CD4-positive, alpha-beta T cell treated with Interleukin-17A for 4 hours (primary cell): ENCODE results near the gene NFIA.

Experiments used
- DNase-seq: peaks from one replicate; pipeline ENCODE4 v3.0.0-alpha.2; 2020; ENCODE audit warnings: mixed read lengths

The NFIA gene

DNA sequence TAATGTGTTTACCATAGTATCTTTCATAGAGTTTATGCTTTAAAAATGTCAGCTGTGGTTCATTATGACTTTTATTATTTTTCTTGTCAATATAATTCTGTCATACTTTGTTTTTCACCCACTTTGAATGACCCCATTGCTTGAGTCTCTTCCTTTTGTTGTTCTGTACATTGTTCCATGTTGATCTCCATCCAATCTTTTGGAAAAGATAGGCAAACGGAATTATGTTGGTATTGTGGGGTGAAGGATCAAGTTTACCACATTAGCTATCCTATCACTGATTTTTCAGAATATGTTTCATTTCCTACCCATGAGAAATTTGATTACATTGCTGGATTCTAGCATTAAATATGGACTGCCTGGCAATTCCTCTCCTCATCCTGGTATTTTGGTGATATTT lies 196.6 kb downstream of the NFIA start:
- no peak for DNase-seq

DNA sequence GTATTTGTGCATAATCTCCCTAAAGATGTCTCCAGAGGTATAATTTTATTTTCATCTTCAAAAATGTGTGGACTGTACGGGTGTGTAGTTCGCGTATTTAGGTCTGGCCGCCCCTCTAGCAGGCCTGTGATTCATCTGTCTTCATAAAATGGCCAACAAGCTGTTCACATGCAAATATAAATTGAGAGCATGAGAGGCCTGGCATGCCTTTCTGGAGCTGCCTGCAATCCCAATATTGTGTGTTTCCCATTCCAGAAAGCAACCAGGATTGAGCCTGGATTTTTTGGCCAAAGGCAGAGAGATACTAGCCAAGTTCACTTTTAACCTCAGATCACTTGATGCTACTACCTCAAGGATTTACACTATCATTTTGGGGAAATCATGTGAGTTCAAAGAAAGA lies 197.2 kb downstream of the NFIA start:
- DNase-seq = no peak

DNA sequence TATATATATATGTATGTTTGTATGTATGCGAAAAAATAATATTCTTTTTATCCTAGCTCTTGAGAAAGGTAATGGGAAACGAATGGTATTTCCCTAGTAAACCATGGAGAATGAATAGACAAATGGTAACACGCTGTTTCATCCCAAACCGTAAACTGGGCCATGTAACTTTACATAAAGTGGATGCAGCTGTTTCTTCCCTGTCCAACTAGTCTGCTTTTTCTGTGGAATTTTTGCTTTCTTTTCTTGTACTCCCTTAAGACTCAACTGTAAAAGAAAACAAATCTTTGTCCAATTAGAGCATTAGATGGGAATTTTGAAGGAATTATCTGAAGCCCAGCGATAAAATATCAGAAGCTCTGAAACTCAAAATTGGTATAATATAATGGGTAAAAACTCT lies 198.1 kb downstream of the NFIA start:
- no peak for DNase-seq

DNA sequence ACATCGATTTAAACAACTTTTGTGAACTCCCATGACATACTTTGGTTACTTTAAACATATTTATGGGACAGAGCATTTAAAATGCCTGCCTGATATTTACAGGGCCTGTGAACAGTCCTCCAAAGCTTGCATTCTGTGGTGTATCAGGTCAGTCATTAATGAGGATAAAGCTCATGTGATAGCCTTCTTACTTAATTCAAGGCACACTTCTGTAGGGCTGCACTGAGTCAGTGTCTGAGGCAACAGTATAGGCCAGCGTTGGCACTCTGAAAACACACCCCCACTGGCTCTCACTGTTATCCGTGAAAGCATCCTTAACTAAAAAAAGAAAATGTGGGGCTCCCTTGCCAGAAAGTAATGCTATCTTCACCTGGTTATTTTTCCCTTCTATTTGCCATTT lies 200.0 kb downstream of the NFIA start:
- DNase-seq = no peak

DNA sequence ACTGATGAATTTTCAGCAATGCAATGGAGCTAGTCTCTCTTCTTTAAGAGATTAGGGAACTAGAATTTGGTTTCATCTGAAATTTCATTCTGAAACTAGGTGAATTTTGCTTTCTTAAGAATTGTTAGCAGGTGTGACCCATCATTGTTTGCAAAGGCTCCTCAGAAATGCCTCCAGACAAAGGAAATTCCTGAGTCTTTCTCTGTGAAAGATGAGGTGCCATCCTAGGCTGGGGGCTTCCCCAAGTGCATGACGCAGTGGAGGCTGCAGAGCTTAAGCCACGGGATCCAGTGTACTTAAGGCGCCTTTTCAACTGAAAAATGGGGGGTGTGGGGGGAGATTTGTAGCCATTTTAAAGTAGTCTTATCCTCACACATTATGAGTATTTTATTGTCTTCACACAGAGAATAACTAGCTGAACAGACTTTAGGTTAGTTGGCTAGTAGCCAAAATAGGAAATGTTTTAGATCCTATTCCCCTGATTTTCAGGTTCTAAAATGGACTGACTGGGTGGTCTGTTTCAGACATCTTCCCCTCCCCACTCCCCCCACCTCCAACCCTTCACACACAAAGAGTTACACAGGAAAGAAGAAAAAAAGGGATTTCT lies 202.0 kb downstream of the NFIA start:
- no peak for DNase-seq

DNA sequence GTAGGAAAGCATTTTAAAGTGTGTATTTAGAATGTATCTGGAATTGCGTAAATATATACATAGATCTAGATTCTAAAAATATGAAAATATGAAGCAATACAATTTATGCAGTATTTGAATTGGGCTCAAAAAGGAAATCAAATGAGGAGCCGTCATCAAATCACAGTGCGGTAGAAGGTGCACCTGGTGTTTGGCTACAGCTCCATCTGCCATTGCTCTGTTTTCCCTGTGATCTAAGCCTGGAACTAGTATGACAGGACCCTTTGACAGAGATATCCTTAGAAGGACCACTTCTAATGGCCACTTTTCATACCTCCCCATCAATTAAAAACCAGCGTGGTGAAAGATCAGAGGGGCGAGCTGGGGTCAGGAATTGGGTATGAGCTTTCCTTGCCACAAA lies 202.6 kb downstream of the NFIA start:
- DNase-seq = no peak

DNA sequence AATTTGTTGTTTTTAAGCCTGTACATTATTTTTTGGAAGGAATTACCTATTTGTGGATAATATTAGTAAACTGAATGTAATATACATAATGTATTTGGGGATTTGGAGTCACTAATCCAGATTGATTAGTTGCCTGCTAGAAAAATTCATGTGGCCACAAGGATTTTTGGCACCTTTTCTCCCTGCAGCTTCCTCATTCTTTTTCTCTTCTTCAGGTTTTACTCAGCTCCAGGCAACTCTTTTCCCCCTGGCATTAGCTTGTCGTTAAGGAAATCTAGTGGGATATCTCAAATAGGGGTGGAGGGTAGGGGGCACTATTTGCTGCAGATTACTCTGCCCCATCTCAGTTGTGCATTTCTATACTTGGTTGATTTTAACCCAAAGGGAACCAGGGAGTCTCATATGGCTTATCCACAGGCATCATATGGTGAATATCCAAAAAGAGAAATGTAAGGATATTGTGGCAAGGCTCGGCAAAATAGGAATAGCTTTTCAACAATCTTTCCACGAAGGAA lies 203.1 kb downstream of the NFIA start:
- DNase-seq = no peak

DNA sequence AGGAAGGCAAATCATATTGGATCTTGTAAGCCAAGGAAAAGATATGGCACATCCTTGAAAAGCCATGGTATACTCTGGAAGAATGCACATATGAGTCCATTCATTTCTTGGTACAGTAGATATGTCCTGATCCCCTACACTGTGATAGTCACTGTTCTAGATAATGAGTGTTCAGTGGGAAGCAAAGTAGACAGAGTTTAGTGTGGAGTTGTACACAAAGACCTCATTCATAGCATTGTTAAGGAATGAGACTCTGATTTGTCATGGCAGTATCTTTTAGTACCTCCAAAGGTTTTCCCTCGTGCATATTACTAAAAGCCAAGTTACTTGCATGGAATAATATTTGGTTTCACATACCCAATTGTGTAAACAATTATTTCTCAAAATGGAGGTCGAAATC lies 204.7 kb downstream of the NFIA start:
- DNase-seq = no peak

DNA sequence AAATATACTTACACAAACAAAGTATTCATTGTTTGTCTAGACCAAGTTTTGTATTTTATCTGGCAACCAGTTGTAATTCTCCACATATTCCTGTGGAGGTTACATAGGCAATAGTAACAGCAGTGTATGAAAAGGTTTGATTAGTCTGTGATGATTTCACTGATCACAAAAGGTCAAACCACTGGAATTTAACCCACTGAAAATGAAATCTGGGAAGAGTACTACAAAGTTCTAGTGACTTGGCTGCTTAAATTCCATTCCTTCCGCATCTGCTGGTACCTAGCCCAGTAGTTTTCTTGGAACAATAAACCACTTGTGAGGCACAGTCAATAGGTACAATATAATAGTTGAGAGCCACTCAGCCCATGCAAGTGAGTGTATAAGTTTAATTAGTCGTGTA lies 205.4 kb downstream of the NFIA start:
- no peak for DNase-seq

DNA sequence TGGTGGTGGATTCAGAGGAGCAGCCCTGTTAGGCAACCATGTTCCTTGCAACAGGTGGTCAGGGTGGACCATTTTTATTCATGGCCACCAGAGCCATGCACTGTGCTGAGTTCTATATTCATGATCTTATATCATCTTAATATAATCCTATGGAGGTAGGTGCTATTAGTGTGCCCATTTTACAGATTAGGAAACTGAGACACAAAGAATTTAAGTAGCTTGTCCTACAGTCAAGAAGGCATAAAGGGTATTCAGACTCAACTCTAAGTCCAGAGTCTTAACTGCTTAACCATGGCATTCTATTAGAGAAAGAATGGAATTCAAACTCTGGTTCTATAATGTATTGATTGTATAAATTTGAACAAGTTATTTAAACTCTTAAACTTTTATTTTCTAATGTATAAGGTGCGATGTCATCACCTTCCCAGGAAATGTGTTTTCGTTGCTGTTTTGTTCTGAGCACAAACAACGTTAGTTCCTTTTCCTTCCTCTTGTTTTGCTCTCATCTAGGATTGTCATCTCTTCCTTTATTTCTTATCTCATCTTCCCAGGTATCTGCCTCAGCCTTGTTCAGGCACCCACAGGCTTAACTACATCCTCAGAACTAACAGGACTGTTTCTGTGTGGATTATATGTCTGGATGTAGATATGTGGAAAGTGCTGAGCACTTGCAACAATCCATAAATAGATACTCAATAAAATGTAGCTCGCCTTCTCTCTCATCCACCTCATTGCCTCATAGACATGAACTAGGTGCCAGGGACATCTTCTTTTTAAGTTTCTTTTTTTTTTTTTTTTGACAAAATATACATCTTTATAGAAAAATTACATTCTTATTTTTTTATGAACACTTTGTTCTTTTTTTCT lies 207.1 kb downstream of the NFIA start:
- no peak for DNase-seq

DNA sequence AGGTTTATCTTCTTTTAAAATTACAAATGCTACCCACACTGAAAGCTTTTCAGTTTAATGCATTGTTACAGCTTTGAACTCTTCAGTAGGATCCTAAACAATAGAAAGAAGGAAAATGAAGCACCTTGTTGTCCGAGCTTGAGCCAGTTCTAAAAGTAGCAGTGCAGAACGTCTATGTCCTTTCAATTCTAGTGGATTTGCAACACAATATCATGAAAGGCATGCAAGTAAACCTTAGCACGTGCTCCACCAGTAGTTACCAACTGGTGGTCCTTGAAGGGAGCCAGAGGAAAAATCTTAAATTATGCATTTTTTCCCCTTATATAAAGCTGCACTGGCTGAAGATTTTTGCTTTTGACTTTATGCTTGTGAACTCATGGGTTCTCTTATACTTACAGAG lies 208.2 kb downstream of the NFIA start:
- DNase-seq = no peak

DNA sequence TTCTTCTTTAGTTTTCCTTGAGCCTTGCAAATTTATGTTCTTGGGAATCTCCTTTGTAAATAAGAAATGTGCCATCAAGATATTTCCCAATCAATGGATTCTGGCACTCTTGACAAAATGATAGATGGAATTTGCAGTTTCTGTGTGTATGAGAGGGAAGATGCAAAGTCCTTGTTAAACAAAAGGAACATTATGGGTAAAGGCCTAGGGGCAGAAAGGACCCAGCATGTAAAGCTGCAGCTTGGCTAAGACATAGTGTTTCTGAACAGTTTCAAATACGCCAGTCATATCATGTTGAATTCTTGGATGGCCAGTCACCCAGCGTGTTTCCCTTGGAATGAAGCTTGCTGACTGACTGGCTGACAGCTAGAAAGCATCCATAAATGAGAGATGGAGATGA lies 210.8 kb downstream of the NFIA start:
- DNase-seq = no peak

DNA sequence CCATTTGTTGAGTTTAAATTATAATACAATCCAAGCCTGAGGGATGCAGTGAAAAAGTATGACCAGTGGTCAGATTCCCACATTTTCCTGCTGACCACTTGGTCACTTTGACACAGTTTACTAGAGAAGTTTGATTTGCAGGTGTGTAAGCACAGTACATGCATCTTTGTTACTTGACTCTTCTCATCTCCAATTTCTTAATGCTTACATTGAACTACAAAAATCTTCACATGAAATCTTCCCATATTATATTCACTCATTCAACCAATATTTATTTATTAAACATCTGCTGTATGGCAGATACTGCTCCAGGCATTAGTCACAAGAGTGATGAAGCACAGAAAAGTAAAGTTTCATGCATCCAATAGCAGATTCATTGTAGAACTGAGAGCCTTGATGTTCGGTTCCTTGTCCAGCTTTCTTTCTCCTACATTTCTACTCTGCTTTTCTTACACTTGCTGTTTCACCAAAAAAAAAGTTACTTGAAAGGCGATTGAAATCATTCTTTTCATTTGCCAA lies 211.7 kb downstream of the NFIA start:
- no peak for DNase-seq

DNA sequence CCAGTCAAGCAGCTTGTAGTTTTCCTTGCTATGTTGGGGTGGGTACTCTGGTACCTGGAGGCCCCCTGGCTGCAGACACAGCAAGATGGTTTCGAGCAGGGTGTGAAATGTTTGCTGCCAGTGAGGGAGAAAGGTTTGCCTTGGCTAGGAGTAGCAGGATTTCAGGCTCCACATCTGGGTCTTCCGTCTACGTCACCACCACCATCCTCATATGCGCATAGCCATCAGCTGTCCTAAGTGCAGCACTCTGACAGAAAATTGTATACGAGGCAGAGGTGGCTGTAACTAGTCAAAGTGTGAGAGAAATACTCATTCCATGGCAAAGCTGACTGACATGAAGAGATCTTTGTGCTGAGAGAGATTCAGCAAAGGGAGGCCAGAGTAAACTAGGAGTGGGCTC lies 212.6 kb downstream of the NFIA start:
- no peak for DNase-seq

DNA sequence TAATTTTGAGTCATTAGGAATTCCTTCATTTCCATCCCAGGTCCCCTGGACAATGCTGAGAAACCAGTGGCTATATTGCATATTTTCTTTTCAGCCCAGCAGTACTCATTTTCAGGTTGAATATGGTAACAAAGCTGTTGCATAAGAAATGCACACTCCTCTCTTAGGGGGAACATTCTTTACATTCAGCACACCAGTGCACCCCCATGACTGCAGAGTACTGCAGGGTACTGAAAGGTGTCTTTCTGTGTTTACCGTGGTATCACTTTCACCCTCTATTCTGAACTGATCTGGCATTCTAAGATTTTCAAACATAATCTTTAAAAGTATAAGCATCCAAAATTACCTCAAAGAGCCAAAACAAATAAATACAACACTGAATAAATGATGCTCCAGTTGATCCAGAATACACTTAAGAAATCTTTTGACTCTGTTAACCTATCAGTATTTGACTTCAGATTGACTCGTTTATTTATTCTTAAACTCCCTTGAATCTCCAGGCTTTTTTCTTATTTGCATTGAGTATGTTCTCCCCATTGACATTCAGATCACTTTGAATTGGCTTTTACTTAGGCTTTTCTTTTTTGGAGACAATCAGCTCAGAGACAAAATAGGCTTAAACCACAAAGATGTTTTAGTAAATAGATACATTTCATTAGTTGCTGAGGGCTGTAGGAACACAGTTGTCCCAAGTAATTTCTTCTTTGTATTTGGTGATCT lies 213.6 kb downstream of the NFIA start:
- DNase-seq = no peak

DNA sequence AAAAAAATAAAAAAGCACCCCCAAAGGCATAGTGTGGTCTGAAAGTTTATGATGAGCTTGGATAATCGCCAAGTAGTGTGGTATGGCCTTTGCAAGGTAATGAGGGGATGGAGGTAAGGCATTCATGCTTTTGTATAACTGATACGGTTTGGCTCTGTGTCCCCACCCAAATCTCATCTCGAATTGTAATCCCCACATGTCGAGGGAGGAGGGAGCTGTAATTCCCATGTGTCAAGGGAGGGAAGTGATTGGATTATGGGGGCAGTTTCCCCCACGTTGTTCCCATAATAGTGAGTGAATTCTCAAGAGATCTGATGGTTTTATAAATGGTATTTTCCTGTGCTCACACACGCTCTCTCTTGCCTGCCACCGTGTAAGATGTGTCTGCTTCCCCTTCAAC lies 215.5 kb downstream of the NFIA start:
- DNase-seq = no peak

DNA sequence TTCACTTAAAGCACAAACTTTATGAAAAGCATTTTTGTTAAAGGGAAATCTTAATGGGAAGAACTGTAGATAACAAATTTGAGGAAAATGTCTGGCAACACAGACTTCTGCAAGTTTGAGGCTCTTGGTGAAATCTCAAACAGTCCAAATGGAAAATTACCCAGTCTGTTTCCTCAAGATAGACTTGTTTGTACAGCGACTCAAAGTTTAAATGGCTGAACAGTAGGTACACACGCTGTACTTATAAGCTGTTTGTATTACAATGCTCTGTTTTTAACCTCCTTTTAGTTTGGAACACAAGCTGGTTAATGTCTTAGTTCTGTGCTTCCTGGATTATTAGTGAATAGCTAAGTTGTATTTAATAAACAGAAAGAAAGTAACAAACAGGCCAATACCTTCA lies 217.1 kb downstream of the NFIA start:
- no peak for DNase-seq

DNA sequence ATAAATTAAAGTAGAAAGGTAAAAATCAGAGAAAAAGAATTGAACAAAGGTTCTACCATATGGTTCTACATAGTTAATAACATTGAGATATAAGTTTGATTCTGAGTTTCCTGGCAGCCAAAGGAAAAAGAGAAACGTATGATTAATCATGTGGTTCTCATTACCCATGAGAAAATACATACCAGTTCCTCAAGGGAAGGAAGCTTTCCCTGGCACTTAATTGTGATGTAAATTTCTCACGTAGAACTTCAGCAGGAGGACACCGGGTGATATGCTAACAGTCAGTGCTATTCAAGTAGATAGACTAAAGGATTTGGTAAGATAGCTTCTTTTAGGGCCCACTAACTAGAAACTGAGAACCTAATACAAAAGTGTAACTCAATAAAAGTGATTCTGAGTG lies 218.5 kb downstream of the NFIA start:
- DNase-seq = no peak

DNA sequence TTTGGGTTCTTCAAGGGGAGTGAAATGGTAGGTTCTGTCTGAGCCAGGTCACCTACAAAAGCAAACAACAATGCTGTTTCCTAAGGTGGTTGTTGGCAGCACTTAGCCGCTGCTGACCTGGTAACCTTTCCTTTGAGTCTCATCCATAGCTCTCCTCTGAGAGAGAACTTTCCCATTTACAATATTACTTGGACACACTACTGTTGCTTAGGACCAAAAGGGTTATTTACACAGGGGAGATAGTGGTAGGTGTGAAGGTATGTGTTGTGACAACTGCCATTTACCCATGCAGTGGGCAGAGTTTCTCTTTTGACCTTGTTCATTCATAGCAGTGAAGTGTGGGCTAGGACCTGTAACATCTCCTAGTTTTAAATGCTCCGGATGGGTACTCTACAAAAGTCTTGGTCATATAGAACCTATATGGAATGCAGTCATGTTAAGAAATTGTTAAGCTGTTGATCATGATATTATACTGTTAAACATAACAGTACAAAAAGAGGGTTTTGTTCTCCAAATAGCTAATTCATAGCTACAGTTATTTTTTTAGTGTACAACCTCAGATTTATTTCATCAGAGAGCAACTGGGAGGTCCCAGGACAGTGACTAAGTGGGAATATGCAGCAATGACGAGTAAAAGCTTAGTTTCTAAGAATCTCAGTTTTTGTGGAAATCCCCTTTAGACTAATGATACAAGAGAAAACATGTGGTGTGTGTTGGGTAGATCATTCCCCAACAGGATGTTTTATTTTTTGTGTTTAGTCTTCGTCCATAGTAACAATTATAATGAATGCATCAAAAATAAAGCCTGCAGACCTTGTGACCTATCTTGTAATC lies 219.7 kb downstream of the NFIA start:
- no peak for DNase-seq

DNA sequence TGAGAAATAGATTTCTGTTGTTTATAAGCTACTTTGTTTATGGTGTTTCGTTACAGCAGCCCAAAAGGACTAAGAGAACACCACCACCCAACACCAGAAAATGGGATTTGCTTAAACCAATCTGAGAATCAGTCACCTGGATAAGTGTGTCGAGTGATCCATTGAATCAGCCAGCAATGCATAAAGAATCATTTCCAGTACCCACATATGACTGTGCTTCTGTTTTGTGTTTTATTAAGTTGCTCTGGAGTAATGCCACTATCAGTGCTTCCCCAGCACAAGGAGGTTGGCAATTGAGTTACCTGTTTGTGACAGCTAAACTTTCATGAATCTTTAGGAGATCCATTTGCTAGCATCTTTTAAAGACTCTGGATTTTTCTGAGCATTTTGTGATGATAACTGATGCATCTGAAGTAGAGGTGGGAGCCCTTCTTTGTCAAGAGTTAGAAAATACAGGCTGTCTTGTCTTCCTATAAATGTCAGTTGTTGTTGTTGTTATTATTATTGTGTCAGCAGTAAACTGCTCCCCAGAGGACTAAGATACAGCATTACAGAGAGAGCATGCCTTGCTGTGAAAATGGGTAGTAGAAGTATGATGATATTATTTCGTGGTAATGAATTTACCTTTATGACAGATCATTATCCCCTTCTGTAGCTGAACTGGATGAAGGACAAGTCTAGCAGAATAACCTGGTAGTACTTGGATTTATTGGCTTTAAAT lies 225.2 kb downstream of the NFIA start:
- no peak for DNase-seq

DNA sequence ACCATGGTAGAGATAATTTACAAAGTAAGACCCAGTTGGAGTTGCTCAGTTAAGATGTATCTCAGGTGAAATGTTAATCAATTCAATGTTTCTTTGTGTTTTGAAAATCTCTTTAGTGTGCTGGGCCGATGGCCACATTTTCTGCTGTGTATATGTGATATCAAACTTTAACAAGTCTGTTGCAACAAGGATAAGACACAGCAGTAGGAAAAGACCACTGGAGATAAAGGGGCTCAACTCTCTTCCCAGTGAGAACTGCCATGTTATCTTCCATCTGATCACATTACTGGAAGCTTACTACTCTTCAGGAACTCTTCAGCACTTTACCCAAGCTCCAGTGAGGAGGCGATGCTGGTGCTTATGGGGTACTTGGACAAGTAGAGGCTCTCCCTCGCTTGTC lies 227.7 kb downstream of the NFIA start:
- no peak for DNase-seq

DNA sequence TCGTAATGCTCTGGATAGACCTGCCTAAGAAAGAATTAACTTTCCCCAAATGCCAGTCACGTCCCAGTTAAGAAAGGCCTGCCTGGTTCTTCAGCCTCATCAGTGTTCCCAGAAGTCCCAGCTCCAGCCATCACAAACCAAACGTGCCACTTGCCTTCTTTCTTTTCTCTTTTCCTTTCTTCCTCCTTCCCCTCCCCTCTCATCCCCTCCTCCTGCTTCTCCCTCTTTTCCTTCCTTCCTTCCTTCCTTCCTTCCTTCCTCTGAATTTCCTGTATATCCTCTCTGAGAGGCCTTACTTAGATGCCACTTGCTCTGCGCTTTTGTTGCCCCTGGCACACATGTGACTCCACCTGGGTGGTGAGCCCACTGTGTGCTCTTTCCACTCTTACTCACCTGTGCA lies 228.2 kb downstream of the NFIA start:
- no peak for DNase-seq
